ENCODE data around the gene REST.

The REST gene

DNA sequence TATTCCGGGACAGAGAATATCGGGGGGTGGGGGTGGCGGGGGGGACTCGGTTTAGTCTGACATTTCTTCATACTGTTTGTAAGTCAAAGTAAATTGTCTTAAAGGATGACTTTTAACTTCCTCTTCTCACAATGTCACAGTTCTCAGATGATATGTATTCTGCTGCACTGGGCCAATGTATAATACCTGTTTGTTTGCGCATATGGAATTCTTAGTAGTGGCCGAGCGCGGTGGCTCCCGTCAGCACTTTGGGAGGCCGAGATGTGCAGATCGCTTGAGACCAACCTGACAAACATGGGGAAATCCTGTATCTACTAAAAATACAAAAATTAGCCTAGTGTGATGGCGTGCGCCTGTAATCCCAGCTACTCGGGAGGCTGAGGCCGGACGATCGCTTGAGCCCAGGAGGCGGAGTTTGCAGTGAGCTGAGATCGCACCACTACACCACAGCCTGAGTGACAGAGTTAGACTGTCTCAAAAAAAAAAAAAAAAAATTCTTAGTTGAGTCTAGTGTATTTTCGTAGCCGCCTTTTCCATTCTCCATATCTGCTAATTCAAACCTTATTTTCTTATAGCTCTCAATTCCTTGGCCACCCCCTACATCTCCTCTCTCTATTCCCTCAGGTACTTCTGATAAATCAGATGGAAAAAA is 71.8 kb downstream of the REST start:
- peak; percentile 33 for DNase-seq

DNA sequence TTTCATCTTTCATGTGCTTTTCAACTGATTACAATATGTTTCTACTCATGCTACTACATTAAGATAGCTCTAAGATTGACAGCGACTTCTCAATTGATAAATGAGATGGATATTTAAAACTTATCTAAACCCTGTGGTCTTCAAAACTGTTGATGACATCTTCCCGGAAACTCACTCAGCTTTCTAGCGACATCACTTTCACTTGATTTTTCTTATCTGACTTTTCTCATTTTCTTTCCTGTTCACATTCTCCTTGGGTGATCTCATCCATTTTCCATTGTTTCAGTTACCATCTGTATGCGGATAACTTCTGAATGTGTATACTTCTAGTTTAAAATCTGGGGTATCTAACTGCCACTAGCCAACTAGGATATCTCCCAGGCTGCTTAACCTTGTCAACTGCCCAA is 74.1 kb downstream of the REST start:
- no peak for DNase-seq

DNA sequence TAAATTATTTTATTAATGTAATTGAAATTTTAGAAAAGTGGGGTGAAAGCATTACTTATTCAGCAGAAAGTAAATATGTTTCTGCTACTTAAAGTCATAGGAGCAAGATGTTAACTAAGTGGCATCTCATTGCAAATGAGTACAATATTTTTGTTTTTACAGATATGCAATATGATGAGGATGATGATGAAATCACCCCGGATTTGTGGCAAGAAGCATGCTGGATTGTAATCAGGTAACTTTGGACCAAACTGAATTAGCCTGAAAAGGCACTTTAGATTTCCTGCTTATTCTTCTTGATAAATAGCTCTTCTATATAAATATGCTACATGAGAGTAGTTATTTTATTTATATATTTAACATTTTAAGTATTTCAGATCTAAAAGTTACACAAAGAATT is 78.5 kb downstream of the REST start:
- DNase-seq: no peak

DNA sequence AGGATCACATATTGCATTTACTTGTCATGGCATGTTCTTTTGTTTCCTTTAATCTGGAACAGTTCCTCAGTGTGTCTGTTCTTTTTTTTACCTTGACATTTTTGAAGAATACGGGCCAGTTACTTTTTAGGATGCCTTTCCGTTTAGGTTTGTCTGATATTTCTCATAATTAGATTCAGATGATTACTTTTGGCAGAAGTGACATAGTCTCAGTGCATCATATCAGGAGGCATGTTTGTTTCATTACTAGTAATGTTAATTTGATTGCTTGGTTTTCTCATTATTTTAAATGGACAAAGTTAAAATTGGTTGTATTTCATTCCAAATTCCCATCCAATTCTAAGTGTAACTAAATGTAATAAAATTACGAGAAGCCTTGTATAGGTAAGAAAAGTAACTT is 79.3 kb downstream of the REST start:
- no peak for DNase-seq

DNA sequence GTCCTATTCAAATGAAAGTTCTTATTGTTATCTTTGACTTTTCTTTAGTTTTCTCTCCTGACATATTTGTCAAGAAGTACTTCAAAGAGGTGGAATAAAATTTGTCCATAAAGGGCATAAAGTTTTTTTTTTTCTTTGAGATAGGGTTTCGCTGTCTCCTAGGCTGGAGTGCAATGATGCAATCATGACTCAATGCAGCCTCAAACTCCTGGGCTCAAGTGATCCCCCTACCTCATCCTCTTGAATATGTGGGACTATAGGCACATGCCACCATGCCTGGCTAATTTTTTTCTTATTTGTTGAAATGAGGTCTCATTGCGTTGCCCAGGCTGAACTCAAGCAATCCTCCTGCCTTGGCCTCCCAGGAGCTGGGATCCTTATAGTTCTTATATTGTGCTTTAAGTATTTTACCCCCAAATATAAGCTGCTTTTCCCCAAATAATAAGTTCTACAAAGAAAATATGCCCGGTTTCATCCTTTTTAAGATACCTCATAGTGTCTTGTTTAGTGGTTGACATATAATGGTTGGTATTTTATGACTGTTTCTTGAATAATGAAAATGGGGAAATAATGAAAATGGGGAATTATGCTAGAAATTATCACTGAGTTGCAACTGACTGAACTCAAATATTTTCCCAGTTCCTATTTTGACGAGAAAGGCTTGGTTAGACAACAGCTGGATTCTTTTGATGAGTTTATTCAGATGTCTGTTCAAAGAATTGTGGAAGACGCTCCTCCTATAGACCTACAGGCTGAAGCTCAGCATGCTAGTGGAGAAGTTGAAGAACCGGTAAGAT is 82.6 kb downstream of the REST start:
- DNase-seq: no peak

DNA sequence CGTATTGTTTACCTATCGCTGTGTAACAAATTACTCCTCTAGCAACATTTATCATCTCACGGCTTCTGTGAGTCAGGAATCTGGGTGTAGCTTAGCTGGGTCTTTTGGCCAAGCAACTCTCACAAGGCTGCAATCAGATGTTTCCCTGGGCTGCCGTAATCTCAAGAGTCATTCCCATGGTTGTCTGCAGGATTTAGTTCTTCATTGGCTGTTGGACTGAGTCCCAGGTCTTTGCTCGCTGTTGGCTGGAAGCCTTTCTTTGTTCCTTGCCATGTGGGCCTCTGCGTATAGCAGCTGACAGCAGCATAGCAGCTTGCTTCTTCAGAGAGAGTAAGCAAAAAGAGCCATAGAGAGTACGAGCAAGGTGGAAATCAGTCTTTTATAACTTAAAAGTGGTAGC is 87.8 kb downstream of the REST start:
- no peak for DNase-seq

DNA sequence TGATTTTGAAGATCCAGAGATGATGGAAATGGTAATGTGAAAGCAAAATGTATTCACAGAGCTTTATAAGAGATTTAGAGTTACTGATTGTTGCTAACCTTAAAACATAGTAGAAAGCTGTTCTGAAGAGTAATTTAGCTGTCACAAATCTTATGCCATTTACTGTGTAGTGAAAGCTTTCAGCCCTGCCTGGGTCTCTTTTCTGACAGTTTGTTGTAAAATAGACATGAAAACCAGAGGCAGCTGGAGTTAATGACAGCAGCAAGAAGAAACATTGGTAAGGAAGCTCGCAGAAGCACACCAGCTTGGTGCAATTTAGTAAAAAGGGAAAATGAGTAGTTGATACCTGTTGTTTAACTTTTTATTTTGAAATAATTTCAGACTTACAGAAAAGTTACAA is 92.1 kb downstream of the REST start:
- no peak for DNase-seq

DNA sequence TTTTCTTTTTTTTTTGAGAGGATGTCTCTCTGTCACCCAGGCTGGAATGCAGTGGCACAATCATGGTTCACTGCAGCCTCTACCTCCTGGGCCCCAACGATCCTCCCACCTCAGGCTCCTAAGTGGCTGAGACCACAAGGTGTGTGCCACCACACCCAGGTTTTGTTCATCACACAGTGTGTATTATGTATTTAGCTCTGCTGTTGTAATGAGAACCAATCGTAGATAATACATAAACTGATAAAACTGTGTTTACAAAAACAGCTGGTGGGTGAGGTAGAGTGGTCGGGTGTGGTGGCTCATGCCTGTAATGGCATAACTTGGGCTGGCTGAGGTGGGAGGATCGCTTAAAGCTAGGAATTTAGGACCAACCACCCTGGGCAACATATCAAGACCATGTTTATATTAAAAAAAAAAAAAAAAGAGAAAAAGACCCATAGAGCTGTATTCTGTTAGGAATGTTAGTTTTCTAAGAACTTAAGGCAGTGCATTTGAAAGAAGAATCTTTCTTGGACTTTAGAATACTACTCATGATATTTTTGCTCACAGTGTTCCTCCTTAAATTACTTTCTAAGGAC is 105.9 kb downstream of the REST start:
- no peak for DNase-seq

Measured in CD4-positive, alpha-beta T cell treated with Interleukin-6 for 4 hours (primary cell).